GM23338 (cell line): ENCODE data around the gene LTBP4. TPM values are rescaled to one million over a fixed set of nuclear protein-coding genes. Genes with fewer than 3 reads are reported as not detected.

Source experiments
- ATAC-seq: fragments of 200-7000 bp; cut with Tn5 transposase; 3 replicates; pipeline ENCODE4 v1.9.1; 2020
- DNase-seq: peaks from one replicate; pipeline ENCODE4 v3.0.0-alpha.2; 2015; ENCODE audit warnings: low spot score
- H2AFZ ChIP-seq: fragments of 200-600 bp; sonication (generic); 2 replicates; pipeline ENCODE4 v1.8.0; 2016; ENCODE audit warnings: antibody characterized with exemption, mild to moderate bottlenecking, moderate library complexity
- H3F3A ChIP-seq: fragments of 200-600 bp; sonication (generic); replicated peaks from 2 replicates; pipeline ENCODE4 v1.8.0; 2017; ENCODE audit warnings: antibody characterized with exemption, mixed run types, low read depth
- H3K27ac ChIP-seq: fragments of 200-600 bp; sonication (generic); 2 replicates; pipeline ENCODE4 v1.6.1; 2016; ENCODE audit warnings: low read depth
- H3K27me3 ChIP-seq: fragments of 200-600 bp; sonication (generic); 2 replicates; pipeline ENCODE4 v1.8.0; 2016; ENCODE audit warnings: mild to moderate bottlenecking, mixed run types, moderate library complexity; ENCODE audit not compliant: insufficient read depth
- H3K36me3 ChIP-seq: fragments of 200-600 bp; sonication (generic); 2 replicates; pipeline ENCODE4 v1.8.0; 2016; ENCODE audit warnings: mild to moderate bottlenecking; ENCODE audit not compliant: insufficient read depth
- H3K4me1 ChIP-seq: fragments of 200-600 bp; sonication (generic); 2 replicates; pipeline ENCODE4 v1.8.0; 2016; ENCODE audit warnings: mild to moderate bottlenecking, moderate library complexity; ENCODE audit not compliant: insufficient read depth
- H3K4me2 ChIP-seq: fragments of 200-600 bp; sonication (generic); 2 replicates; pipeline ENCODE4 v1.7.1; 2017; ENCODE audit warnings: mixed run types
- H3K4me3 ChIP-seq: fragments of 200-600 bp; sonication (generic); 2 replicates; pipeline ENCODE4 v1.6.1; 2016; ENCODE audit warnings: mixed run types
- H3K79me2 ChIP-seq: fragments of 200-600 bp; sonication (generic); replicated peaks from 2 replicates; pipeline ENCODE4 v1.8.0; 2017; ENCODE audit warnings: mild to moderate bottlenecking; ENCODE audit not compliant: insufficient read depth
- H3K9me2 ChIP-seq: fragments of 200-600 bp; sonication (generic); 2 replicates; pipeline ENCODE4 v1.8.0; 2017; ENCODE audit not compliant: insufficient read depth
- H4K20me1 ChIP-seq: fragments of 200-600 bp; sonication (generic); replicated peaks from 2 replicates; pipeline ENCODE4 v1.8.0; 2017; ENCODE audit warnings: mild to moderate bottlenecking; ENCODE audit not compliant: insufficient read depth
- H3K27ac Mint-ChIP-seq: 2 replicates; pipeline ENCODE4 v1.8.0; 2020; ENCODE audit warnings: inconsistent platforms, mild to moderate bottlenecking, moderate library complexity, mixed read lengths
- H3K27me3 Mint-ChIP-seq: 3 replicates; pipeline ENCODE4 v1.8.0; 2022; ENCODE audit warnings: low read depth, mild to moderate bottlenecking, moderate library complexity, mixed read lengths, inconsistent platforms; ENCODE audit not compliant: insufficient read depth, poor library complexity
- H3K36me3 Mint-ChIP-seq: 3 replicates; pipeline ENCODE4 v1.8.0; 2021; ENCODE audit warnings: low read depth, mild to moderate bottlenecking, inconsistent platforms, moderate library complexity, mixed read lengths
- H3K4me1 Mint-ChIP-seq: 3 replicates; pipeline ENCODE4 v1.8.0; 2020; ENCODE audit warnings: mild to moderate bottlenecking, inconsistent platforms, mixed read lengths
- H3K4me3 Mint-ChIP-seq: 3 replicates; pipeline ENCODE4 v1.8.0; 2021; ENCODE audit warnings: moderate library complexity, mild to moderate bottlenecking, inconsistent platforms, mixed read lengths
- H3K9me3 Mint-ChIP-seq: 3 replicates; pipeline ENCODE4 v1.8.0; 2020; ENCODE audit warnings: moderate library complexity, mild to moderate bottlenecking, inconsistent platforms, mixed read lengths
- CREB1 ChIP-seq: fragments of 250-450 bp; sonication (Bioruptor Pico); IDR thresholded peaks from 2 replicates; pipeline ENCODE4 v1.5.0; 2020; ENCODE audit warnings: low read depth, mild to moderate bottlenecking, moderate library complexity
- EZH2phosphoT487 ChIP-seq: fragments of 200-600 bp; sonication (generic); IDR thresholded peaks from one replicate; pipeline ENCODE4 v1.8.1; 2018; ENCODE audit warnings: antibody characterized with exemption; ENCODE audit not compliant: unreplicated experiment
- JUNB ChIP-seq: IDR thresholded peaks from one replicate; pipeline ENCODE4 v1.6.1; 2016; ENCODE audit warnings: antibody characterized with exemption; ENCODE audit not compliant: unreplicated experiment
- NANOG ChIP-seq: IDR thresholded peaks from 2 replicates; pipeline ENCODE4 v1.6.1; 2016; ENCODE audit warnings: antibody characterized with exemption, borderline replicate concordance
- POLR2AphosphoS5 ChIP-seq: IDR thresholded peaks from 2 replicates; pipeline ENCODE4 v1.6.1; 2016; ENCODE audit warnings: antibody characterized with exemption, low read depth
- STAT1 ChIP-seq: IDR thresholded peaks from one replicate; pipeline ENCODE4 v1.6.1; 2016; ENCODE audit warnings: antibody characterized with exemption; ENCODE audit not compliant: unreplicated experiment
- ZNF114 ChIP-seq: fragments of 250-450 bp; sonication (Bioruptor Pico); IDR thresholded peaks from 2 replicates; pipeline ENCODE4 v1.5.0; 2020; ENCODE audit warnings: mild to moderate bottlenecking, moderate library complexity
- ZNF331 ChIP-seq: fragments of 250-450 bp; sonication (Bioruptor Pico); IDR thresholded peaks from 2 replicates; pipeline ENCODE4 v1.5.0; 2020; ENCODE audit warnings: low read depth, mild to moderate bottlenecking, moderate library complexity
- ZNF462 ChIP-seq: fragments of 250-450 bp; sonication (Bioruptor Pico); IDR thresholded peaks from 2 replicates; pipeline ENCODE4 v1.5.0; 2020; ENCODE audit warnings: mild to moderate bottlenecking, moderate library complexity
- polyA plus RNA-seq: library from polyadenylated mRNA; unstranded; fragments of >200 nt; fragmentation: Nextera tagmentation; extraction: Ambion mirVana; gene quantifications from 2 replicates; pipeline ENCODE4 v1.2.1, GENCODE V29; 2016
- total RNA-seq: library from RNA; depleted of rRNA; stranded (reverse); fragments of >200 nt; shearing (Covaris generic); gene quantifications from 2 replicates; pipeline ENCODE4 v1.2.3, GENCODE V29; 2014
- TF ChIP-seq, protein P1 (sequence below): IDR thresholded peaks from 2 replicates; pipeline ENCODE4 v1.6.1; 2016; ENCODE audit warnings: antibody characterized with exemption
- TF ChIP-seq, protein P2 (sequence below): IDR thresholded peaks from one replicate; pipeline ENCODE4 v1.6.1; 2018; ENCODE audit warnings: antibody characterized with exemption; ENCODE audit not compliant: unreplicated experiment

Gene LTBP4
- total and polyA plus RNA-seq, 2 experiments from 2014 or later, result 50.3 to 65.0 TPM

- TF ChIP-seq, protein P1, sequence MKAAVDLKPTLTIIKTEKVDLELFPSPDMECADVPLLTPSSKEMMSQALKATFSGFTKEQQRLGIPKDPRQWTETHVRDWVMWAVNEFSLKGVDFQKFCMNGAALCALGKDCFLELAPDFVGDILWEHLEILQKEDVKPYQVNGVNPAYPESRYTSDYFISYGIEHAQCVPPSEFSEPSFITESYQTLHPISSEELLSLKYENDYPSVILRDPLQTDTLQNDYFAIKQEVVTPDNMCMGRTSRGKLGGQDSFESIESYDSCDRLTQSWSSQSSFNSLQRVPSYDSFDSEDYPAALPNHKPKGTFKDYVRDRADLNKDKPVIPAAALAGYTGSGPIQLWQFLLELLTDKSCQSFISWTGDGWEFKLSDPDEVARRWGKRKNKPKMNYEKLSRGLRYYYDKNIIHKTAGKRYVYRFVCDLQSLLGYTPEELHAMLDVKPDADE, result no peak
- no peak for TF ChIP-seq STAT1
- no peak for TF ChIP-seq ZNF462 (CRISPR knock-in tag)
- TF ChIP-seq POLR2AphosphoS5, result no peak
- no peak for TF ChIP-seq EZH2phosphoT487
- no peak for TF ChIP-seq ZNF331
- TF ChIP-seq CREB1 (CRISPR knock-in tag), result no peak
Observed at GRCh38 chr19:40672038-40672437, 70.9 kb downstream of the LTBP4 start (continued).

DNA sequence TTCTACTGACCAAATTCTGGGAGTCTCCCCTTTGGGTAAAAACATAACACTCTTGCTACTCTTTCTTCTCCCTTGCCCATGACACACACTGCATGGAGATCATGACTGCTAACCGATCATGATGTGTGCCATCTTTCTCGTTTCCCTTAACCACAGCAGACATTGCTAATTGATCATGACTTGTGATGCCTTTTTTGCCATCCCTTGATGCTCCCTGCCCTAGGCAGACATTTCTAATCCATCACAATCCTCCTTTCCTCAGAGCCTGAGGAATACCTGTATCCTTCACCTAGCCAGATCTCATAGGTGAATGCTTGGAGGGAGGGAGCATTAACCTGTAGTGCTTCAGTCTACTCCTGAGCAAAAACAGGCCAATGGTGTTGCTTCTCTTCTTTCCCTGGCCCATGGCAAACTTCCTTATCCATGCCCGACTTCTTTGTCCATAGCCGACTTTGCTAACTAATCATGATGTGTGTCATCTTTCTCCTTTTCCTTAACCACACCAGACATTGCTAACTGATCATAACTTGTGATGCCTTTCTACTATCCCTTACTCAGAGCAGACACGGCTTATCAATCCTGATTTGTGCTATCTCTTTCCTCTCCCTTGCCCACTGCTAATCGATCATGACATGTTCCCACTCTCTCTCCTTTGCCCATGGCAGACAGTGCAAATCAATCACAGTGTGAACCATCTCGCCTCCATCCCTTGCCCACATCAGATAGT lies 71.6 kb downstream of the LTBP4 start:
- no peaks in the 10 kb centered on the region for H3K9me2 ChIP-seq
- no peak overlapping the region for H3K4me3 Mint-ChIP-seq
- H3K27ac Mint-ChIP-seq, result no peak overlapping the region
- no peaks in the 10 kb centered on the region for H3K27me3 Mint-ChIP-seq
- no peaks in the 10 kb centered on the region for H4K20me1 ChIP-seq
- H3K4me1 Mint-ChIP-seq, result no peaks in the 10 kb centered on the region
- no peaks in the 10 kb centered on the region for H3K27me3 ChIP-seq
- DNase-seq (no peak), ATAC-seq (no peak)
- no peaks in the 10 kb centered on the region for H3K9me3 Mint-ChIP-seq
- no peak overlapping the region for H3K4me3 ChIP-seq
- H3K79me2 ChIP-seq, result no peaks in the 10 kb centered on the region
- H3K27ac ChIP-seq, result no peak overlapping the region
- no peak overlapping the region for H3K4me2 ChIP-seq
- H3F3A ChIP-seq, result no peaks in the 10 kb centered on the region
- no peaks in the 10 kb centered on the region for H3K4me1 ChIP-seq
- no peak overlapping the region for H2AFZ ChIP-seq
- H3K36me3 Mint-ChIP-seq, result peaks cover 39% of the 10 kb centered on the region
- H3K36me3 ChIP-seq, result peaks cover 15% of the 10 kb centered on the region; the same call in 1 of the 2 replicates
- TF ChIP-seq, protein P1, result no peak
- no peak for TF ChIP-seq JUNB
- no peak for TF ChIP-seq ZNF331
- TF ChIP-seq, protein P2, sequence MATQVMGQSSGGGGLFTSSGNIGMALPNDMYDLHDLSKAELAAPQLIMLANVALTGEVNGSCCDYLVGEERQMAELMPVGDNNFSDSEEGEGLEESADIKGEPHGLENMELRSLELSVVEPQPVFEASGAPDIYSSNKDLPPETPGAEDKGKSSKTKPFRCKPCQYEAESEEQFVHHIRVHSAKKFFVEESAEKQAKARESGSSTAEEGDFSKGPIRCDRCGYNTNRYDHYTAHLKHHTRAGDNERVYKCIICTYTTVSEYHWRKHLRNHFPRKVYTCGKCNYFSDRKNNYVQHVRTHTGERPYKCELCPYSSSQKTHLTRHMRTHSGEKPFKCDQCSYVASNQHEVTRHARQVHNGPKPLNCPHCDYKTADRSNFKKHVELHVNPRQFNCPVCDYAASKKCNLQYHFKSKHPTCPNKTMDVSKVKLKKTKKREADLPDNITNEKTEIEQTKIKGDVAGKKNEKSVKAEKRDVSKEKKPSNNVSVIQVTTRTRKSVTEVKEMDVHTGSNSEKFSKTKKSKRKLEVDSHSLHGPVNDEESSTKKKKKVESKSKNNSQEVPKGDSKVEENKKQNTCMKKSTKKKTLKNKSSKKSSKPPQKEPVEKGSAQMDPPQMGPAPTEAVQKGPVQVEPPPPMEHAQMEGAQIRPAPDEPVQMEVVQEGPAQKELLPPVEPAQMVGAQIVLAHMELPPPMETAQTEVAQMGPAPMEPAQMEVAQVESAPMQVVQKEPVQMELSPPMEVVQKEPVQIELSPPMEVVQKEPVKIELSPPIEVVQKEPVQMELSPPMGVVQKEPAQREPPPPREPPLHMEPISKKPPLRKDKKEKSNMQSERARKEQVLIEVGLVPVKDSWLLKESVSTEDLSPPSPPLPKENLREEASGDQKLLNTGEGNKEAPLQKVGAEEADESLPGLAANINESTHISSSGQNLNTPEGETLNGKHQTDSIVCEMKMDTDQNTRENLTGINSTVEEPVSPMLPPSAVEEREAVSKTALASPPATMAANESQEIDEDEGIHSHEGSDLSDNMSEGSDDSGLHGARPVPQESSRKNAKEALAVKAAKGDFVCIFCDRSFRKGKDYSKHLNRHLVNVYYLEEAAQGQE, result no peak
- no peak for TF ChIP-seq EZH2phosphoT487
- TF ChIP-seq NANOG, result no peak
- no peak for TF ChIP-seq ZNF114 (CRISPR knock-in tag)
- no peak for TF ChIP-seq POLR2AphosphoS5
